ENCODE results near the gene DHX9.

The DHX9 gene

GRCh38 chr1:182839209-182840066 is at the start of gene DHX9:
TSS of gene DHX9 (plus strand) at chr1:182839347. CDS start at chr1:182842567, 3,220 bp downstream.
- DNase-seq: peak; percentile 78

- DNase-seq: no peak
Measured at GRCh38 chr1:182791281-182792179, 47.6 kb upstream of the DHX9 start.

- DNase-seq: no peak
Measured at GRCh38 chr1:182794091-182794490, 45.1 kb upstream of the DHX9 start.

GRCh38 chr1:182794676-182795201 is 44.4 kb upstream of the DHX9 start:
- DNase-seq: no peak

- DNase-seq: no peak
Measured at GRCh38 chr1:182795563-182796228, 43.5 kb upstream of the DHX9 start.

- no peak for DNase-seq
Measured at GRCh38 chr1:182802006-182802803, 36.9 kb upstream of the DHX9 start.

- DNase-seq: no peak
Measured at GRCh38 chr1:182803846-182804245, 35.3 kb upstream of the DHX9 start.

GRCh38 chr1:182806015-182806678 is 33.0 kb upstream of the DHX9 start:
- no peak for DNase-seq

- no peak for DNase-seq
Measured at GRCh38 chr1:182807907-182808306, 31.2 kb upstream of the DHX9 start.

- DNase-seq: no peak
Measured at GRCh38 chr1:182809414-182809957, 29.7 kb upstream of the DHX9 start.

GRCh38 chr1:182811975-182812722 is 27.0 kb upstream of the DHX9 start:
- no peak for DNase-seq

GRCh38 chr1:182816863-182817262 is 22.3 kb upstream of the DHX9 start:
- no peak for DNase-seq

GRCh38 chr1:182817802-182818201 is 21.3 kb upstream of the DHX9 start:
- no peak for DNase-seq

- DNase-seq: no peak
Measured at GRCh38 chr1:182823220-182823619, 15.9 kb upstream of the DHX9 start.

- no peak for DNase-seq
Measured at GRCh38 chr1:182826892-182827291, 12.3 kb upstream of the DHX9 start.

GRCh38 chr1:182829285-182829932 is 9.7 kb upstream of the DHX9 start:
- DNase-seq: no peak

- DNase-seq: no peak
Measured at GRCh38 chr1:182833271-182833670, 5.9 kb upstream of the DHX9 start.

- no peak for DNase-seq
Measured at GRCh38 chr1:182834326-182834725, 4.8 kb upstream of the DHX9 start.

GRCh38 chr1:182835806-182836205 is 3.3 kb upstream of the DHX9 start:
- no peak for DNase-seq
